Activated B cell treated with CpG ODN at 0.5 μM for 24 hours (primary cell): ENCODE measurements around the gene IFRD2. TPM values are rescaled to one million over a fixed set of nuclear protein-coding genes. Genes with fewer than 3 reads are reported as not detected.

ENCODE experiments used
- ATAC-seq: fragments of 200-7000 bp; cut with Tn5 transposase; one replicate; pipeline ENCODE4 v1.10.0; 2021; ENCODE audit warnings: low read depth, mild to moderate bottlenecking, moderate library complexity
- CTCF ChIA-PET: fragments of 350-600 bp; sonication (Branson Sonifier 250); formaldehyde crosslinking; loops from one replicate; lab custom pipeline; 2021; ENCODE audit warnings: antibody characterized with exemption; lab: Charles Lee
- POLR2A ChIA-PET: fragments of 350-600 bp; sonication (Branson Sonifier 250); formaldehyde crosslinking; loops from one replicate; lab custom pipeline; 2021; ENCODE audit warnings: antibody characterized with exemption; lab: Charles Lee
- DNase-seq: peaks from one replicate; pipeline ENCODE4 v3.0.0; 2022
- H3K27ac Mint-ChIP-seq: one replicate; pipeline ENCODE4 v1.8.0; 2020; ENCODE audit warnings: mixed read lengths
- H3K27me3 Mint-ChIP-seq: one replicate; pipeline ENCODE4 v1.8.0; 2021; ENCODE audit warnings: mixed read lengths
- H3K36me3 Mint-ChIP-seq: one replicate; pipeline ENCODE4 v1.8.0; 2021; ENCODE audit warnings: low read depth, mixed read lengths
- H3K4me1 Mint-ChIP-seq: one replicate; pipeline ENCODE4 v1.8.0; 2021; ENCODE audit warnings: mixed read lengths
- H3K4me3 Mint-ChIP-seq: one replicate; pipeline ENCODE4 v1.8.0; 2020; ENCODE audit warnings: mild to moderate bottlenecking, mixed read lengths
- H3K9me3 Mint-ChIP-seq: one replicate; pipeline ENCODE4 v1.8.0; 2020; ENCODE audit warnings: mixed read lengths
- intact Hi-C: fragments of 100-400 bp; cut with micrococcal nuclease; formaldehyde crosslinking; loops from one replicate; pipeline ENCODE4 v1.15.1; 2024
- total RNA-seq: library from RNA; stranded (reverse); gene quantifications from 2 replicates; pipeline ENCODE4 v1.2.3, GENCODE V29; 2022
- TF ChIP-seq, protein P1 (sequence below): fragments of 200-600 bp; IDR thresholded peaks from one replicate; pipeline ENCODE4 v1.8.0; 2022; ENCODE audit warnings: antibody characterized with exemption, mild to moderate bottlenecking

The IFRD2 gene
- total RNA-seq, 1 donor from 2014 or later: 105 TPM

DNA sequence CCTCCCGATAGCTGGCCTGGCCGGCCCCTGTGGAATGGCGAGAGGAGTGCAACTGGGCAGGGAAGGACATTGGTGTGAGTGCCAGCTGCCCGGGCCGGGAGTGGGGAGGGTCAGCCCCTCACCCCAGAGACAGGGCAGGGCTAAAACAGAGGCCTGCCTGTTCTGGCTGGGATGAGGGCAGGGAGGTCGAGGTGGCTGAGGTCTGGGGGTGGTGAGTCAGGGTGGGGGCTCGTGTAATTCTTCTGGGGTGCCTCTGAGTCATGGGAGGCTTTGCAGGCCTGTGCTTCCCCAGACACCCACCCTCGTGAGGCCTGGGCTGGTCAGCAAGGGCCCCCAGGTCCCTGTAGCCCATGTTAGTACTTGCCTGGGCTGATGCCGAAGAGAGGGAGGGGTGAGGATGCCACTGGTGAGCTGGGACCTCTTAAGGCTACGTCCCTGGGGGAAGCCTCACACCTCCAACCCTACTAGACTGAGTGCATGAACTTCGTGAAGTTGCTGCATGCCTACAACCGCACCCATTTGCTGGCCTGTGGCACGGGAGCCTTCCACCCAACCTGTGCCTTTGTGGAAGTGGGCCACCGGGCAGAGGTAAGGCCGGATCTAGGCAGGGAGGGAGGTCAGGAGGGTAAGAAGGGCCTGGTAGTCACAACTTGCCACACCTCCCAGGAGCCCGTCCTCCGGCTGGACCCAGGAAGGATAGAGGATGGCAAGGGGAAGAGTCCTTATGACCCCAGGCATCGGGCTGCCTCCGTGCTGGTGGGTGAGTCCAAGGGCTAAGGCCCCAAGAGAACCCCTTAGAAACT is 21.6 kb downstream of the IFRD2 start:
- POLR2A ChIA-PET: no interaction called here
- CTCF ChIA-PET: interaction anchor here (2.2 to 2.9 kb wide), 2 partner anchors 44 to 76 kb away, joined by 6 to 16 read pairs; no protein-coding TSS in a partner anchor
- Mint-ChIP-seq H3K4me3 (no peak overlapping the region), H3K9me3 (no peaks in the 10 kb centered on the region), H3K4me1 (peaks cover 21% of the 10 kb centered on the region), H3K36me3 (no peaks in the 10 kb centered on the region), H3K27ac (no peak overlapping the region), H3K27me3 (peaks cover 33% of the 10 kb centered on the region)
- no peak for ATAC-seq
- intact Hi-C loops: no loop called here
- no peak for DNase-seq
- TF ChIP-seq, protein P1, sequence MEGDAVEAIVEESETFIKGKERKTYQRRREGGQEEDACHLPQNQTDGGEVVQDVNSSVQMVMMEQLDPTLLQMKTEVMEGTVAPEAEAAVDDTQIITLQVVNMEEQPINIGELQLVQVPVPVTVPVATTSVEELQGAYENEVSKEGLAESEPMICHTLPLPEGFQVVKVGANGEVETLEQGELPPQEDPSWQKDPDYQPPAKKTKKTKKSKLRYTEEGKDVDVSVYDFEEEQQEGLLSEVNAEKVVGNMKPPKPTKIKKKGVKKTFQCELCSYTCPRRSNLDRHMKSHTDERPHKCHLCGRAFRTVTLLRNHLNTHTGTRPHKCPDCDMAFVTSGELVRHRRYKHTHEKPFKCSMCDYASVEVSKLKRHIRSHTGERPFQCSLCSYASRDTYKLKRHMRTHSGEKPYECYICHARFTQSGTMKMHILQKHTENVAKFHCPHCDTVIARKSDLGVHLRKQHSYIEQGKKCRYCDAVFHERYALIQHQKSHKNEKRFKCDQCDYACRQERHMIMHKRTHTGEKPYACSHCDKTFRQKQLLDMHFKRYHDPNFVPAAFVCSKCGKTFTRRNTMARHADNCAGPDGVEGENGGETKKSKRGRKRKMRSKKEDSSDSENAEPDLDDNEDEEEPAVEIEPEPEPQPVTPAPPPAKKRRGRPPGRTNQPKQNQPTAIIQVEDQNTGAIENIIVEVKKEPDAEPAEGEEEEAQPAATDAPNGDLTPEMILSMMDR: no peak

DNA sequence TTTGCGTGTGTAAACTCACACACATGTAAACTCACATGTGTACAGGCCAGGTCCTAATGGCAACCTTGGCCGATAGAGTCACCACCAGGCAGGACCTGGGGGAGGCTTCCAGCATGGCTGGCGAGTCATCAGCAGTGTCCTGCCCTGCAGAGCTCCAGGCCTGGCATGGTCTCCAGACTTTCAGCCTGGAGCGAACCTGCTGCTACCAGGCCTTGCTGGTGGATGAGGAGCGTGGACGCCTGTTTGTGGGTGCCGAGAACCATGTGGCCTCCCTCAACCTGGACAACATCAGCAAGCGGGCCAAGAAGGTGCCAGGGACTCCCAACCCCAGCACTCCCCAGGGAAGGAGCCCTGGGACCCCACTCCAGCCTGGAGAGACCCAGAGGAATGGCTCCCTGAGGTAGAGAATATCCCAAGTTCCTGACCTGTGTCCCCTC is 22.2 kb downstream of the IFRD2 start:
- ChIA-PET POLR2A (no interaction called here), CTCF (no interaction called here)
- H3K4me3 Mint-ChIP-seq: no peak overlapping the region
- no peak overlapping the region for H3K27ac Mint-ChIP-seq
- DNase-seq (no peak), ATAC-seq (no peak)
- H3K27me3 Mint-ChIP-seq: peaks cover 29% of the 10 kb centered on the region
- intact Hi-C loops: no loop called here
- H3K4me1 Mint-ChIP-seq: peaks cover 15% of the 10 kb centered on the region
- H3K9me3 Mint-ChIP-seq: no peaks in the 10 kb centered on the region
- TF ChIP-seq, protein P1: no peak
- H3K36me3 Mint-ChIP-seq: no peaks in the 10 kb centered on the region

DNA sequence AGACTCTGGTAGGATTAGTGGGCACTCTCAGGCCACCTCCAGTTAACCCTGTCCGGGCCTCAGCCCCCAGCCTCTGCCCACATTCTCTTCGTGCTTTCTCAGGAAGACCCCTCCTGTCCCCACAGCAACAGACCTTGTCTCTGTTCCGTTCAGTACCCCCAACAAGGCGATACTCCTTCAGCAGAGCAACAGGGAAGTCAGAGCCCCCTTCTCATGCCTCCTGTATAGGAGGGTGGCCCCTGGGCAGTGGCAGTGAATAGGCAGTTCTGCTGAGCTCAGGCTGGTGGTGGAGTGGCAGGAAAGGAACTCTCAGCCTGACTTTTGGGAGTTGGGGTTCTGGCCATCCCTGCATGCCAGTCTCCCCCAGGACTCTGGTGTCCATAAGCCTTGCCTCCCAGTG is 22.8 kb downstream of the IFRD2 start:
- H3K27ac Mint-ChIP-seq: no peak overlapping the region
- intact Hi-C loops: no loop called here
- H3K9me3 Mint-ChIP-seq: no peaks in the 10 kb centered on the region
- TF ChIP-seq, protein P1: no peak
- POLR2A ChIA-PET: no interaction called here
- H3K36me3 Mint-ChIP-seq: no peaks in the 10 kb centered on the region
- H3K4me3 Mint-ChIP-seq: no peak overlapping the region
- ATAC-seq (no peak), DNase-seq (no peak)
- peaks cover 27% of the 10 kb centered on the region for H3K27me3 Mint-ChIP-seq
- CTCF ChIA-PET: no interaction called here
- H3K4me1 Mint-ChIP-seq: peaks cover 13% of the 10 kb centered on the region

DNA sequence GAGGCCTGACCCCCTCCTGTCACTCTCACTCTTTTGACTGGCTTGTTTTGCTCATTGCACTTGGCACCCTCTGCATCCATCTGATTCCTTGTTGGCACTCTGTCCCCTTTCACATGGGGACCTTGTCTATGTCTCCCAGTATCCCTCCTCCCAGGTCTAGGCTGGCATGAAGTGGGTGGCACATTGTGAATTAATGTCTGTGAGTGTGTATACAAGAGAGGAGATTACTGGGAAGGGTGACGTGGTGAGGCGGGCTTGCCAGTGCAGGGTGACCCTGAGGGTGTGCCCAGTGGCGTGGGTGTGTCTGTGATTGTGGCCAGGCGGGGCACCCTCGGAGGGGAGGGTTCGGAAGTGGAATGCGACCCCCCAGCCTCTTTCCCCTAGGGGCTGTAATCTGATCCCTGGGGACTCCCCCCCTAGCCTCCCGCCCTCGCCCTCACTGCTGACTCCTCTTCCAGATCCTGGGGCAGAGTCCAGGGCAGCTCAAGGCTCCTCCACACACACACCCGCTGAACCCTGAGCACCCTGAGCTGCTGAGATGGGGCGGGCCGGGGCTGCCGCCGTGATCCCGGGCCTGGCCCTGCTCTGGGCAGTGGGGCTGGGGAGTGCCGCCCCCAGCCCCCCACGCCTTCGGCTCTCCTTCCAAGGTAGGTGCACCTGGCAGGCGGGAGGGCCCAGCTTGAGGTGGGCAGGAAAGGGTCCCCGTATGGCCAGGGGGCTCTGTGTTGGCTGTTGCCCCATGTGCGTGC is 23.4 kb downstream of the IFRD2 start, which contains the start of gene SEMA3B:
Gene SEMA3B (plus strand): TSS at position 445 of the 749 bp plus-strand sequence. CDS start 94 bp downstream, at position 539.
- TF ChIP-seq, protein P1: no peak
- Mint-ChIP-seq H3K4me1 (peaks cover 8% of the 10 kb centered on the region), H3K27ac (no peak within 1 kb of the TSS), H3K4me3 (no peak within 1 kb of the TSS), H3K9me3 (no peaks in the 10 kb centered on the region), H3K27me3 (peaks cover 22% of the 10 kb centered on the region), H3K36me3 (no peaks in the 10 kb centered on the region)
- ChIA-PET CTCF (no interaction called here), POLR2A (no interaction called here)
- no peak for DNase-seq
- intact Hi-C loops: no loop called here
- ATAC-seq: no peak

DNA sequence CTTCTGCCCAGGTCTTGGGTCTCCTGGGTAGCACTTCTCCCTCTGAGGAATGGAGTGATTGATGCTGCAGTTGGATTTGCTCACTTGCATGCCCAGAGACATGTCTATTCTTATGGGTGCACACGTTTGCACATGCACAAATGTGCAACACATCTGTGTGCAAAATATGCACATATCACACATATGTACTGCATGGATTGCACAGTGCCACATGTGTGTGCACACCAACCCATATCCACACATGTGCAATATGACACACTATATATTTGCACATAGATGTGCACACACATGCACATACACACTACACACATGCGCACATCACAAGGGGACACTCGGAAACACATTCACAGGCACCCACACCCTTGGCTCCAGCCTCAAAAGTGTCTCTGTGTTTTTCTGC is 24.0 kb downstream of the IFRD2 start:
- ATAC-seq: no peak
- H3K9me3 Mint-ChIP-seq: no peaks in the 10 kb centered on the region
- TF ChIP-seq, protein P1: no peak
- intact Hi-C loops: no loop called here
- DNase-seq: no peak
- H3K4me1 Mint-ChIP-seq: peaks cover 6% of the 10 kb centered on the region
- H3K36me3 Mint-ChIP-seq: no peaks in the 10 kb centered on the region
- CTCF ChIA-PET: interaction anchor here (1.6 kb wide), 1 partner anchor 11 kb away, joined by 3 read pairs; no protein-coding TSS in a partner anchor
- POLR2A ChIA-PET: no interaction called here
- H3K27ac Mint-ChIP-seq: no peak overlapping the region
- no peak overlapping the region for H3K4me3 Mint-ChIP-seq
- H3K27me3 Mint-ChIP-seq: peaks cover 21% of the 10 kb centered on the region
